ENCODE measurements around the gene EXOC4.
"Not testable (repeated sequence)": the region's sequence is repeated elsewhere in the genome, so short reads cannot be mapped to it uniquely, and the experiment has no call there.

EXOC4 gene

GRCh38 chr7:133315332-133316040 lies 62.6 kb downstream of the EXOC4 start:
- DNase-seq (ENCODE audit: low read depth): no peak

GRCh38 chr7:133319842-133320241 lies 67.0 kb downstream of the EXOC4 start:
- no peak for DNase-seq (ENCODE audit: low read depth)

- DNase-seq (ENCODE audit: low read depth): no peak
These were observed 68.0 kb downstream of the EXOC4 start for GRCh38 chr7:133320891-133321290.

GRCh38 chr7:133321366-133321765 lies 68.5 kb downstream of the EXOC4 start:
- DNase-seq (ENCODE audit: low read depth): not testable (repeated sequence)

DNA sequence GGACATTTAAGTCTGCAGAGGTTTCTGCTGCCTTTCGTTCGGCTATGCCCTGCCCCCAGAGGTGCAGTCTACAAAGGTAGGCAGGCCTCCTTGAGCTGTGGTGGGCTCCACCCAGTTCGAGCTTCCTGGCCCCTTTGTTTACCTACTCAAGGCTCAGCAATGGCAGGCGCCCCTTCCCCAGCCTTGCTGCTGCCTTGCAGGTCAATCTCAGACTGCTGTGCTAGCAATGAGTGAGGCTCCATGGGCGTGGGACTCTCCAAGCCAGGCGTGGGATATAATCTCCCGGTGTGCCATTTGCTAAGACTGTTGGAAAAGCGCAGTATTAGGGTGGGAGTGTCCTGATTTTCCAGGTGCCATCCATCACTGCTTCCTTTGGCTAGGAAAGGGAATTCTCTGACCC lies 73.9 kb downstream of the EXOC4 start:
- DNase-seq (ENCODE audit: low read depth): not testable (repeated sequence)

- DNase-seq (ENCODE audit: low read depth): not testable (repeated sequence)
These were observed 75.1 kb downstream of the EXOC4 start for GRCh38 chr7:133328021-133328420.

DNA sequence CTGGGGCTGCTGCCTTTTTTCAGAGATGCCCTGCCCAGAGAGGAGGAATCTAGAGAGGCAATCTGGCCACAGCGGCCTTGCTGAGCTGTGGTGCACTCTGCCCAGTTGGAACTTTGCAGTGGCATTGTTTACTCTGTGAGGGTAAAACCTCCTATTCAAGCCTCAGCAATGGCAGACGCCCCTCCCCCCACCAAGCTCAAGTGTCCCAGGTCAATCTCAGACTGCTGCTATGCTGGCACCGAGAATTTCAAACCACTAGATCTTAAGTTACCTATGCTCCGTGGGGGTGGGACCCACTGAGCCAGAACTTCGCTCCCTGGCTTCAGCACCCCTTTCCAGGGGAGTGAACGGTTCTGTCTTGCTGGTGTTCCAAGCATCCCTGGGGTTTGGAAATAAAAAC lies 77.2 kb downstream of the EXOC4 start:
- no peak for DNase-seq (ENCODE audit: low read depth)

DNA sequence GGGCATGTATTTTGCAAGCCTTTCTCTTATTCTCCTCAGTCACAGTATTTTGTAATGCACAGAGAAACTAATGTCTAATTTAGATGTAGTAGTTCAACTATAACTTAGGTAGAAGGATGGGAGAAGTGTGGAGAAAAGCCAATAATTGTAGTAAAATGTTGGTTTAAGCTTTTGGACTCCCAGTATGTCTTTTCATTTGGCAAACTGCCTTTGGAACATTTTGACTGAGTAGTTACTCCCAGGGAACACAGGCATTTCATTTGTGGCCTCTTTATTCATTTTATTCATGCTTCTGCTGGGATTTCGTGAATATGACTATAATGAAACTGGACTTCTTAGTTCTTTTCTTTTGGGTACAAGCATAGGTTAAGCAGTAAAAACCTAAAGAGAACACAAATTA lies 79.0 kb downstream of the EXOC4 start:
- no peak for DNase-seq (ENCODE audit: low read depth)

DNA sequence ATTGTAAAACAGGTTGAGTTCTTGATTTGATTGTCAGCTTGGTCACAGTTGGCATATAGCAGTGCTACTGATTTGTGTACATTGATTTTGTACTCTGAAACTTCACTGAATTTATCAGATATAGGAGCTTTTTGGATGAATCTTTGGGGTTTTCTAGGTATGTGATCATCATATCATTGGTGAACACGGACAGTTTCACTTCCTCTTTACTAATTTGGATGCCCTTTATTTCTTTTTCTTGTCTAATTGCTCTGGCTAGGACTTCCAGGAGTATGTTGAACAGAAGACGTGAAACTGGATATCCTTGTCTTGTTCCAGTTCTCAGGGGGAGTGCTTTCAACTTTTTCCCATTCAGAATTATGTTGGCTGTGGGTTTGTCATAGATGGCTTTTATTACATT lies 86.9 kb downstream of the EXOC4 start:
- no peak for DNase-seq (ENCODE audit: low read depth)

DNA sequence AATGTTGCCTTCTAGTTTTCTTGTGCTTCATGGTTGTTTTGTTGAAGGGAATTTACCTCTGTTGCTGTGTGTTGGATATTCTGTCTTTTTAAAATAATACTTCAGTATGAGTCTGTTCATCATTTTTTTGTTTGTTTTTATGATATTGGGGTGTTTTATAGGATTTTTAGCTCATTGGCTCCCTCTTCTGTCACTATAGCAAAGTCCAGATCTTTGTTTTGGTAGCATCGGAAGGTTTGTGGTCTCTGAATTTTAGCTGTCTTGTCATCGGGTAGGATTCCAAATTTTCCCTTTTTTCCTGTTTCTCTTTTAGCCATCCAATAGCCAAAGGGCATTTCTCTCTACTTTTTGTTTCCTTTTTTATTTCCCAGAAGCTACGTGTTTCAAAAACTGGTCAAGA lies 91.4 kb downstream of the EXOC4 start:
- no peak for DNase-seq (ENCODE audit: low read depth)

- DNase-seq (ENCODE audit: low read depth): no peak
These were observed 93.0 kb downstream of the EXOC4 start for GRCh38 chr7:133345690-133346421.

GRCh38 chr7:133348250-133348649 lies 95.4 kb downstream of the EXOC4 start:
- no peak for DNase-seq (ENCODE audit: low read depth)

GRCh38 chr7:133349101-133349500 lies 96.2 kb downstream of the EXOC4 start:
- DNase-seq (ENCODE audit: low read depth): no peak

DNA sequence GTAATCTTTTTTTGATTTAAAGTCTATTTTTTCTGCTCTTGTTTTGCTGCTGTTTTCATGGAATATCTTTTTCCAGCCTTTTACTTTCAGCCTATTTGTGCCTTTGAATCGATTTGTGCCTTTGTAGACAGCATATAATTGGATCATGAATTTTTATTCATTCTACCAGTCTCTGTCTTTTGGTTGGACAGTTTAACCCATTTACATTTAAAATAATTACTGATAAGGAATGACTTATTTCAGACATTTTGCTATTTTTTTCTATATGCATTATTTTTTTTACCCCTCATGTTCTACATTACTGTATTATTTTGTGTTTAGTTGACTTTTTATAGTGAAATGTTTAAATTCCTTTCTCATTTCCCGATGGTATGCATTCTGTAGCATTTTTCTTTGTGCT lies 99.6 kb downstream of the EXOC4 start:
- DNase-seq (ENCODE audit: low read depth): no peak

- no peak for DNase-seq (ENCODE audit: low read depth)
These were observed 100.9 kb downstream of the EXOC4 start for GRCh38 chr7:133353775-133354174.

GRCh38 chr7:133354546-133355324 lies 101.9 kb downstream of the EXOC4 start:
- no peak for DNase-seq (ENCODE audit: low read depth)

DNA sequence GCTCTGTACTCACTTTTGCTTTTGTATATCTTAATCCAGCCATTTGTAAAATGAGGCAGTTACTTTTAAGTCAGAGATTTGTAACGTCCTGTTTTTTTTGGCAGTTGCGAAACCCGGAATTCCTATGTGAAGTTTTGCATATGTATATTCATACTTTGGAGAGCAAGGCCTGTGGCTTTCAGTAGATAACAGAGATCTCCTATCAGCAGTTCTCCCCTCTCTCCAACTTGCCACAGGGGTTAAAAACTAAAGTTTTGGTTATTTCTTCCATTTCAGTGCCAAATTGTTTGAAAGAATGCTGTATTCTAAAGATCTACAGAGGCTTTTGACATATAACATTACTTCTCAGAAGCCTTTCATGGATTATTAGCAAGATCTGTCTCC lies 102.4 kb downstream of the EXOC4 start:
- DNase-seq (ENCODE audit: low read depth): no peak

DNA sequence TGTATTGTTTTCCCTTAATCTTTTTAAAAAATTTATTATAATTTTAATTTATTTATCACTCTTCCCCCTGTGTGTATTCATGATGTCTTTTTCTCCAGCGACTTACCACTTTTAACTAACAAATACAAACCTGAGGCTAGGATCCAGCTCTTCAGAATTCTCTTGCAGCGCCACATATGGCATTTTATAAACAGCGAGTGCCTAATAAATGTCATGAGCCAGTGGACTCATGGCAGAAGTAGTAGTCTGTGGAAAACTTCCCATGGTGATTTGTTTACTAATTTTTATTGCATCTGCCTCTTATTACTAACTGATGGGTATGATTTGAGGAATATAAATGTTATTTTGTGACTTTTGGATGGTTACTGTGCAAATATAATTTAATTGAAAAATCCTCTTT lies 102.9 kb downstream of the EXOC4 start:
- no peak for DNase-seq (ENCODE audit: low read depth)

GRCh38 chr7:133358708-133359107 lies 105.8 kb downstream of the EXOC4 start:
- no peak for DNase-seq (ENCODE audit: low read depth)

GRCh38 chr7:133359449-133359848 lies 106.6 kb downstream of the EXOC4 start:
- no peak for DNase-seq (ENCODE audit: low read depth)

DNA sequence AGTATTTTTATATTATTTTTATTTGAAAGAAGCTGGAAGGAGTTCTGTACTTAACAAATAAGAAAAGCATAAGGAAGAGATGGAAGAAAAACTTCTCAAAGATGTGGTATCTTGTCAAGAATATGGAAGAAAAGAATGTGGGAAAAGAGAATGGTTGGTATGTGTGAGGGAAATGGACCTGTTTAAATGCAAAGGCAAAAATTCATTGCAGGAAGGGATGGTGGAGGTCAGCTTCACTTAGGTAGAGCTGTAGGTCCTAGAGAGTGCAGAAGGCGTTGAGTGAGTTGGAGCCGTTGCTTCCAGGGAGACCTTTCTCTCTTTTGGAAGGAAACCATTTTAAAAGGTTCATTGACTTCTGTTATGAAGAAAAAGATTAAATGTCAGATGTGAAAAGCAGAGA lies 107.3 kb downstream of the EXOC4 start:
- DNase-seq (ENCODE audit: low read depth): no peak

GRCh38 chr7:133361806-133362205 lies 108.9 kb downstream of the EXOC4 start:
- no peak for DNase-seq (ENCODE audit: low read depth)
